Kidney (tissue), 22 donors: ENCODE results near the gene A1BG. TPM values are rescaled to one million over a fixed set of nuclear protein-coding genes. Genes with fewer than 3 reads are reported as not detected.
A peak's percentile ranks its signal among the peaks of the same experiment; 100 is the strongest.

Experiments
- DNase-seq, 5 donors: peaks; one replicate each; pipeline ENCODE4 v3.0.0-alpha.2; 2013 to 2020
- FAIRE-seq: peaks from 2 replicates; lab custom pipeline; 2012; peaks lifted over from hg19 to GRCh38; lab: Jason Lieb, UNC
- H3K27ac ChIP-seq, 2 donors: one replicate each; pipeline ENCODE4 v1.7.0; 2013; ENCODE audit warnings: low read depth in 2 of 2, low read length in 2 of 2, inconsistent platforms in 1 of 2
- H3K27me3 ChIP-seq: one replicate; pipeline ENCODE4 v1.7.1; 2013; ENCODE audit warnings: low read length, inconsistent platforms; ENCODE audit not compliant: control insufficient read depth, insufficient read depth
- H3K36me3 ChIP-seq, 3 donors: one replicate each; pipeline versions ENCODE4 v1.7.0 to v1.7.1; 2013; ENCODE audit warnings: low read length in 3 of 3, control low read depth in 1 of 3, inconsistent platforms in 1 of 3; ENCODE audit not compliant: insufficient read depth in 3 of 3, control insufficient read depth in 2 of 3
- H3K4me1 ChIP-seq, 3 donors: one replicate each; pipeline versions ENCODE4 v1.7.0 to v1.7.1; 2013; ENCODE audit warnings: low read length in 3 of 3, inconsistent platforms in 1 of 3, low read depth in 1 of 3; ENCODE audit not compliant: control insufficient read depth in 2 of 3, insufficient read depth in 2 of 3
- H3K4me3 ChIP-seq, 3 donors: one replicate each; pipeline versions ENCODE4 v1.7.0 to v1.8.1; 2013; ENCODE audit warnings: low read length in 3 of 3, control low read depth in 1 of 3, inconsistent platforms in 1 of 3
- H3K9ac ChIP-seq, 3 donors: one replicate each; pipeline versions ENCODE4 v1.7.0 to v1.7.1; 2013; ENCODE audit warnings: low read length in 3 of 3, control low read depth in 1 of 3, inconsistent platforms in 1 of 3
- H3K9me3 ChIP-seq, 3 donors: one replicate each; pipeline versions ENCODE4 v1.7.0 to v1.7.1; 2013; ENCODE audit warnings: low read length in 3 of 3, control low read depth in 1 of 3, inconsistent platforms in 1 of 3; ENCODE audit not compliant: control insufficient read depth in 2 of 3, insufficient read depth in 1 of 3
- intact Hi-C: fragments of 100-400 bp; cut with DNase I; formaldehyde crosslinking; loops from one replicate; pipeline ENCODE4 v1.11.1; 2022
- long read RNA-seq, 10 donors: library from polyadenylated mRNA in 1 of 10; unstranded in 1 of 10; transcript quantifications; one replicate each; pipeline ENCODE4 v2.0.0 and lab custom pipeline, GENCODE V29; 2021 to 2026
- polyA plus RNA-seq: library from polyadenylated mRNA; stranded (reverse); fragments of 350-450 nt; fragmentation: Illumina TruSeq; extraction: RNeasy Lipid Tissue Mini Kit (QIAGEN cat#74804); gene quantifications from one replicate; pipeline ENCODE4 v1.2.3, GENCODE V29; 2014; ENCODE audit warnings: low read depth, low replicate concordance; ENCODE audit not compliant: insufficient read depth
- total RNA-seq: library from RNA; stranded (reverse); fragmentation: NEBNext Ultra II Directional; extraction: Animal tissue kit (Norgen Biotek cat#: 25700); gene quantifications from one replicate; pipeline ENCODE4 v1.2.1, GENCODE V29; 2021
- TF ChIP-seq, protein P1 (sequence below): IDR thresholded peaks from 3 replicates; pipeline ENCODE4 v1.5.1; 2012; ENCODE audit warnings: mild to moderate bottlenecking, moderate library complexity, borderline replicate concordance; ENCODE audit not compliant: insufficient read depth; ENCODE audit errors: extremely low read depth
- donor health status: control.
- donor health status: control.
- donor health status: control.
- donor health status: control.
- donor health status: control.
- donor health status: DM: yes; HTN: yes; CAD: no.
- donor health status: Normal renal cell carcinoma (clear cell type).

Gene A1BG, protein sequence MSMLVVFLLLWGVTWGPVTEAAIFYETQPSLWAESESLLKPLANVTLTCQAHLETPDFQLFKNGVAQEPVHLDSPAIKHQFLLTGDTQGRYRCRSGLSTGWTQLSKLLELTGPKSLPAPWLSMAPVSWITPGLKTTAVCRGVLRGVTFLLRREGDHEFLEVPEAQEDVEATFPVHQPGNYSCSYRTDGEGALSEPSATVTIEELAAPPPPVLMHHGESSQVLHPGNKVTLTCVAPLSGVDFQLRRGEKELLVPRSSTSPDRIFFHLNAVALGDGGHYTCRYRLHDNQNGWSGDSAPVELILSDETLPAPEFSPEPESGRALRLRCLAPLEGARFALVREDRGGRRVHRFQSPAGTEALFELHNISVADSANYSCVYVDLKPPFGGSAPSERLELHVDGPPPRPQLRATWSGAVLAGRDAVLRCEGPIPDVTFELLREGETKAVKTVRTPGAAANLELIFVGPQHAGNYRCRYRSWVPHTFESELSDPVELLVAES
- total RNA-seq (10.9 TPM), polyA plus RNA-seq (19.0 TPM)
- long read RNA-seq, donor 1, result 0 reads
- long read RNA-seq, donor 2, partial matches to known transcripts, result 0 of 4 reads
- long read RNA-seq, donor 2, other reads (novel, unspliced or antisense), result 0 of 4 reads
- long read RNA-seq, donor 3, partial matches to known transcripts, result 0 of 2 reads
- long read RNA-seq, donor 3, other reads (novel, unspliced or antisense), result 0 of 2 reads
- long read RNA-seq, donor 4, partial matches to known transcripts, result 0 of 1 reads
- long read RNA-seq, donor 4, other reads (novel, unspliced or antisense), result 0 of 1 reads
- long read RNA-seq, donor 5, result 0 reads
- long read RNA-seq, donor 6, partial matches to known transcripts, result 0 of 4 reads
- long read RNA-seq, donor 6, other reads (novel, unspliced or antisense), result 0 of 4 reads
- long read RNA-seq, donor 7, partial matches to known transcripts, result 1 of 5 reads
- long read RNA-seq, donor 7, other reads (novel, unspliced or antisense), result 0 of 5 reads
- long read RNA-seq, donor 8, partial matches to known transcripts, result 0 of 3 reads
- long read RNA-seq, donor 8, other reads (novel, unspliced or antisense), result 0 of 3 reads
- long read RNA-seq, donor 9, partial matches to known transcripts, result 0 of 1 reads
- long read RNA-seq, donor 9, other reads (novel, unspliced or antisense), result 0 of 1 reads
- long read RNA-seq, donor 10, partial matches to known transcripts, result 0 of 4 reads
- long read RNA-seq, donor 10, other reads (novel, unspliced or antisense), result 0 of 4 reads

DNA sequence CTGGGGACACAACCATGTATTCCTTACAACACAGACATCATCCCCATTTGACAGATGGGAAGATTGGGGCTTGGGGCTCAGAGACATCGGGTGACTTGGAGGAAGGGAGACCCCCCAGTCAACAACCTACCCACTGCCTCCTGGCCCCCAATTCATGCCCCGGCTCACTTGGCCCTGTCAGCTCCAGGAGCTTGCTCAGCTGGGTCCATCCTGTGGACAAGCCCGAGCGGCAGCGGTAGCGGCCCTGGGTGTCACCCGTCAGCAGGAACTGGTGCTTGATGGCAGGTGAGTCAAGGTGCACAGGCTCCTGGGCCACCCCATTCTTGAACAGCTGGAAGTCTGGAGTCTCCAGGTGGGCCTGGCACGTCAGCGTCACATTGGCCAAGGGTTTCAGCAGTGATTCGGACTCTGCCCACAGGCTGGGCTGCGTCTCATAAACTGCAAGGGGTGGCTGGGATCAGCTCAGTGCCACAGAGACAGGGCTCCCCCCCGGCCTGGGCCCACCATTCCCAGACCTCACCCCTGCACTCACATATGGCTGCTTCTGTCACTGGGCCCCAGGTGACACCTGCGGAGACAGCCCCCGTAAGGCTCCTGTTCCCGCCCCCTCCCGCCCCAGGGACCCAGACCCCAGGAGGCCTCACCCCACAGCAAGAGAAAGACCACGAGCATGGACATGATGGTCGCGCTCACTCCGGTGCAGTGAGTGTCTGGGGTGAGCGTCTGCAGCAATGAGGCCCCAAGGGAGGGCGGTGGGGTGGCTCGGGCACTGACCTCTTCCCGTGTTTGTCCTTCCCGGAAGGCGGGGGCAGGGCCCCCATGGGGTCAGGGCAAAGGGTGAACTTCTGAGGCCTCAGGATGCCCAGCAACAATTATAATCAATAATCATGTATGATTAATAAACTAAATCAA is at the start of gene A1BG:
Gene A1BG, minus strand, starts transcription at position 733 of the 912 bp plus-strand sequence. Its CDS starts 55 bp downstream, at position 678.
- Histone ChIP-seq H3K36me3 (no peaks in the 10 kb centered on the region), H3K4me3 (no peak within 1 kb of the TSS), H3K9me3 (no peaks in the 10 kb centered on the region), H3K4me1 (peaks cover 0 to 12% (median 0%) of the 10 kb centered on the region in 3 donors), H3K9ac (no peak within 1 kb of the TSS), H3K27ac (no peak within 1 kb of the TSS), H3K27me3 (peaks cover 23% of the 10 kb centered on the region)
- FAIRE-seq (no peak), DNase-seq (peak in 1 of 5 donors; percentile 73)
- TF ChIP-seq, protein P1, sequence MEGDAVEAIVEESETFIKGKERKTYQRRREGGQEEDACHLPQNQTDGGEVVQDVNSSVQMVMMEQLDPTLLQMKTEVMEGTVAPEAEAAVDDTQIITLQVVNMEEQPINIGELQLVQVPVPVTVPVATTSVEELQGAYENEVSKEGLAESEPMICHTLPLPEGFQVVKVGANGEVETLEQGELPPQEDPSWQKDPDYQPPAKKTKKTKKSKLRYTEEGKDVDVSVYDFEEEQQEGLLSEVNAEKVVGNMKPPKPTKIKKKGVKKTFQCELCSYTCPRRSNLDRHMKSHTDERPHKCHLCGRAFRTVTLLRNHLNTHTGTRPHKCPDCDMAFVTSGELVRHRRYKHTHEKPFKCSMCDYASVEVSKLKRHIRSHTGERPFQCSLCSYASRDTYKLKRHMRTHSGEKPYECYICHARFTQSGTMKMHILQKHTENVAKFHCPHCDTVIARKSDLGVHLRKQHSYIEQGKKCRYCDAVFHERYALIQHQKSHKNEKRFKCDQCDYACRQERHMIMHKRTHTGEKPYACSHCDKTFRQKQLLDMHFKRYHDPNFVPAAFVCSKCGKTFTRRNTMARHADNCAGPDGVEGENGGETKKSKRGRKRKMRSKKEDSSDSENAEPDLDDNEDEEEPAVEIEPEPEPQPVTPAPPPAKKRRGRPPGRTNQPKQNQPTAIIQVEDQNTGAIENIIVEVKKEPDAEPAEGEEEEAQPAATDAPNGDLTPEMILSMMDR, result no peak
- intact Hi-C loops, result no loop called here

DNA sequence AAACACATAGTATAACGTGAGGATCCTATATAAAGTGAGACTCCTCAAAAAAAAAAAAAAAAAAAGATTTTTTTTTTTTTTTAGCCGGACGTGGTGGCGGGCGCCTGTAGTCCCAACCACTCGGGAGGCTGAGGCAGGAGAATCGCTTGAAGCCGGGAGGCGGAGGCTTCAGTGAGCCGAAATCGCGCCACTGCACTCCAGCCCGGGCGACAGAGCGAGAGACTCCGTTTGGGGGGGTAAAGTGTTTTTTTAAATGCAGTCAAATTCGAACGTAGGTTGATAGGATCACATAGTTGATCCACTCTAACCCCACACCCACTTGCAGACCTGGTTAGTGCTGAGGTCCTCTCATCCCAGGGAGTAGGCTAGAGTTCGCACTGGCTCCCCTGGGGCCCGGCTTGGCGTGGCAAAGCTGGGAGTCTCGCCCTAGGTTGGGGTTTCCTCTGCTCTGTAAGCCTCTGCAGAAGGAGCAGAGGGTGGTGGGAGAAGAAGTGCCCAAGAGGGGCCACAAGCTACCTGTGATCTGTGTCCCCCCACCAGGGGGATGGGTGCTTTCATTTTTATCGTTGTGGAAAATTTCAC is 48.6 kb upstream of the A1BG start:
- DNase-seq (peak in 3 of 5 donors; percentile 24 to 71 (median 68)), FAIRE-seq (no peak)
- Histone ChIP-seq H3K9ac (peak overlapping the region in 2 of 3 donors; percentile 51 to 53), H3K4me3 (peak overlapping the region; percentile 75 to 79 (median 76)), H3K4me1 (peaks cover 0 to 14% (median 10%) of the 10 kb centered on the region in 3 donors), H3K27ac (no peak overlapping the region), H3K9me3 (no peaks in the 10 kb centered on the region), H3K27me3 (no peaks in the 10 kb centered on the region), H3K36me3 (no peaks in the 10 kb centered on the region)
- TF ChIP-seq, protein P1, result no peak
- intact Hi-C loops, result no loop called here
